MM.1S (cell line): ENCODE results near the gene CCDC40.

Experiments
- DNase-seq: peaks from one replicate; pipeline ENCODE4 v3.0.0-alpha.2; 2015
- H2AFZ ChIP-seq: fragments of 300-600 bp; sonication (generic); 2 replicates; pipeline ENCODE4 v1.6.0; 2016; ENCODE audit warnings: antibody characterized with exemption, low read length
- H3F3A ChIP-seq: fragments of 300-600 bp; sonication (generic); 2 replicates; pipeline ENCODE4 v1.6.1; 2016; ENCODE audit warnings: mild to moderate bottlenecking, antibody characterized with exemption, low read length, moderate library complexity, mixed read lengths; ENCODE audit not compliant: insufficient read depth
- H3K27ac ChIP-seq: fragments of 300-600 bp; sonication (generic); 2 replicates; pipeline ENCODE4 v1.5.1; 2016; ENCODE audit warnings: mild to moderate bottlenecking, low read length
- H3K27me3 ChIP-seq: fragments of 300-600 bp; sonication (generic); replicated peaks from 2 replicates; pipeline ENCODE4 v1.6.0; 2016; ENCODE audit warnings: low read length; ENCODE audit not compliant: insufficient read depth
- H3K36me3 ChIP-seq: fragments of 300-600 bp; sonication (generic); replicated peaks from 2 replicates; pipeline ENCODE4 v1.6.1; 2016; ENCODE audit warnings: mild to moderate bottlenecking, low read length, mixed read lengths; ENCODE audit not compliant: insufficient read depth
- H3K4me1 ChIP-seq: fragments of 300-600 bp; sonication (generic); 2 replicates; pipeline ENCODE4 v1.6.1; 2016; ENCODE audit warnings: low read length, mixed read lengths
- H3K4me2 ChIP-seq: fragments of 300-600 bp; sonication (generic); 2 replicates; pipeline ENCODE4 v1.6.0; 2016; ENCODE audit warnings: low read depth, low read length
- H3K4me3 ChIP-seq: fragments of 300-600 bp; sonication (generic); 2 replicates; pipeline ENCODE4 v1.5.1; 2016; ENCODE audit warnings: low read length, mixed read lengths
- H3K79me2 ChIP-seq: fragments of 300-600 bp; sonication (generic); 2 replicates; pipeline ENCODE4 v1.6.1; 2016; ENCODE audit warnings: mixed run types, low read length, mixed read lengths
- H3K9ac ChIP-seq: fragments of 300-600 bp; sonication (generic); 2 replicates; pipeline ENCODE4 v1.6.1; 2016; ENCODE audit warnings: low read length, mixed read lengths
- H3K9me2 ChIP-seq: fragments of 300-600 bp; sonication (generic); replicated peaks from 2 replicates; pipeline ENCODE4 v1.6.1; 2016; ENCODE audit warnings: mild to moderate bottlenecking, low read length, mixed read lengths; ENCODE audit not compliant: insufficient read depth
- H3K9me3 ChIP-seq: fragments of 300-600 bp; sonication (generic); replicated peaks from 2 replicates; pipeline ENCODE4 v1.6.1; 2016; ENCODE audit warnings: mild to moderate bottlenecking, low read length, mixed read lengths; ENCODE audit not compliant: insufficient read depth
- H4K20me1 ChIP-seq: fragments of 300-600 bp; sonication (generic); 2 replicates; pipeline ENCODE4 v1.6.1; 2016; ENCODE audit warnings: mild to moderate bottlenecking, low read length, moderate library complexity, mixed read lengths; ENCODE audit not compliant: insufficient read depth
- EZH2 ChIP-seq: fragments of 300-600 bp; sonication (generic); optimal IDR thresholded peaks from 2 replicates; pipeline ENCODE3; 2017; ENCODE audit warnings: low read depth, mild to moderate bottlenecking, antibody characterized with exemption, low read length, mixed read lengths
- EZH2phosphoT487 ChIP-seq: fragments of 300-600 bp; sonication (generic); IDR thresholded peaks from 2 replicates; pipeline ENCODE4 v1.6.1; 2018; ENCODE audit warnings: antibody characterized with exemption, low read length
- TF ChIP-seq, protein P1 (sequence below): fragments of 300-600 bp; sonication (generic); IDR thresholded peaks from 2 replicates; pipeline ENCODE4 v1.5.1; 2016; ENCODE audit warnings: antibody characterized with exemption, low read length, mixed read lengths

The CCDC40 gene

DNA sequence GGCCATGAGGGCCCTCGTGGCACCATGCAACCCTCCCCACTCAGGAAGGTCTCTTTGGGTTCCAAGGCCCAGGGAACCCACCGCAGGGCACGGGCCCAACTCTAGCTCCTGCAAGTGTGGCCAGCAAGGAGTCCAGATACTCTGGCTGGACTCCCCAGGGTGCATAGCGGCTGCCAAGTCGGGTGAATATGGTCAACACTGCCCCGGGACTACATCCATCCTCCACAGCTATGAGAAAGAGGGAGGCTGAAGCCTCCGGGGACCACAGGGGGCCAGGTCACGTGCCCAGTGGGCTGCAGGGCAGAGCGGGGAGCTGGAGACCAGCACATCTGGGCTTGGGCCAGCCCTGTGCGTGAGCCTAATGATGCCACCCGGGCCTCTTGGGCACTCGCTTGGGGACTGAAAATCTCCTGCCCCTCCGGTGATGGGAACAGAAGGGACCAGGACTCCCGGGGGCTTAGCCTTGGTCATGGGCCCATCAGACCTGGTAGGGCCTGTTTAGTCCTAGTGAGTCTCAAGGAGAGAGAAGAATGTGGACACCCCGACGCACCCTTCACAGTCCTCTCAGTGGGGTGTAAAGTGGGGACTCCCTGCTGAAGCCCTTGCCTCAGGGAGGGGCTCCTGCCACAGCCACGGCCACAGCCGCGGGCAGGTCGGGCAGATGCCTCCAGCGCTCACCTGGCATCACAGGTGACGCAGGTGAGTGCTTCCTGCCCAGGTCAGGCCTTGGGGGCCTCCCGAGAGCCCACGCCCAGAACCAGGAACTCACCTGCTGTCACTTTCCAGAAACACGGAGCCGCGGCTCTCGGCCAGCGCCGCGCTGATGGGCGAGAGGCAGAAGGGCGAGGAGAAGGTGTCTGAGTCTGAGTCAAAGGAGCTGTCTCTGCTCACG lies 26.8 kb upstream of the CCDC40 start:
- H3K79me2 ChIP-seq, result no peaks in the 10 kb centered on the region
- no peaks in the 10 kb centered on the region for H3K9me3 ChIP-seq
- H3K27me3 ChIP-seq, result peaks cover 95% of the 10 kb centered on the region
- no peaks in the 10 kb centered on the region for H3K4me1 ChIP-seq
- no peak overlapping the region for H3K4me3 ChIP-seq
- no peak overlapping the region for H3K9ac ChIP-seq
- TF ChIP-seq, protein P1, sequence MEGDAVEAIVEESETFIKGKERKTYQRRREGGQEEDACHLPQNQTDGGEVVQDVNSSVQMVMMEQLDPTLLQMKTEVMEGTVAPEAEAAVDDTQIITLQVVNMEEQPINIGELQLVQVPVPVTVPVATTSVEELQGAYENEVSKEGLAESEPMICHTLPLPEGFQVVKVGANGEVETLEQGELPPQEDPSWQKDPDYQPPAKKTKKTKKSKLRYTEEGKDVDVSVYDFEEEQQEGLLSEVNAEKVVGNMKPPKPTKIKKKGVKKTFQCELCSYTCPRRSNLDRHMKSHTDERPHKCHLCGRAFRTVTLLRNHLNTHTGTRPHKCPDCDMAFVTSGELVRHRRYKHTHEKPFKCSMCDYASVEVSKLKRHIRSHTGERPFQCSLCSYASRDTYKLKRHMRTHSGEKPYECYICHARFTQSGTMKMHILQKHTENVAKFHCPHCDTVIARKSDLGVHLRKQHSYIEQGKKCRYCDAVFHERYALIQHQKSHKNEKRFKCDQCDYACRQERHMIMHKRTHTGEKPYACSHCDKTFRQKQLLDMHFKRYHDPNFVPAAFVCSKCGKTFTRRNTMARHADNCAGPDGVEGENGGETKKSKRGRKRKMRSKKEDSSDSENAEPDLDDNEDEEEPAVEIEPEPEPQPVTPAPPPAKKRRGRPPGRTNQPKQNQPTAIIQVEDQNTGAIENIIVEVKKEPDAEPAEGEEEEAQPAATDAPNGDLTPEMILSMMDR, result no peak
- TF ChIP-seq EZH2 (no peak), EZH2phosphoT487 (no peak)
- H2AFZ ChIP-seq, result no peak overlapping the region
- no peaks in the 10 kb centered on the region for H3K36me3 ChIP-seq
- no peaks in the 10 kb centered on the region for H3K9me2 ChIP-seq
- H3K4me2 ChIP-seq, result no peak overlapping the region
- no peak for DNase-seq
- no peak overlapping the region for H3K27ac ChIP-seq
- no peaks in the 10 kb centered on the region for H3F3A ChIP-seq
- H4K20me1 ChIP-seq, result no peaks in the 10 kb centered on the region

DNA sequence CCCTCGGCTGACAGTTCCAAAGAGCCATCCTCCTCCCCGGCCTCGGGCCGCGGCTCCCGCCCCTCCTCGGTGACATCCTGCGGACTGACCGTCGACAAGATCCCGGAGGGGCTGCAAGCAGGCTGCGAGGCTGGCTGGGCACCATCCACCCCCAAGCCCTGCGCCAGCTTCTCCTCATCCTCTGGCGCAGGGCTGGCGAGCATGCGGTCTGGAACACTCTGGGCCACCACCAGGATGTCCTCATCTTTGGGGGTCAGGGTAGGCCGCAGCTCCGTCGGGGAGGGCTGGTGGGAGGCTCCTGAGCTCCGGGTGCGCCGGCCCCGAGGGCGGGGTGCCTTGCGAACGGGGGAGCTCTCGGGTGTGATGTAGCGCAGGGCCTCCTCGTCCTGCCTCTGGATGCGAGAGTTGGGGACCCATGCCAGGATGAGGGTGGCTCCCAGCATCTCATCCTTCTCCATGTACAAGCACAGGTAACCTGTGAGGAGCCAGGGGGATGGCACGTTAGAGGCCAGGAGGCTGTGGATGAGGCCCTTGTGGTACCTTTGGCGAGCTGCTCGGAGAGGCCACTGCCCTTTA lies 26.1 kb upstream of the CCDC40 start:
- no peak overlapping the region for H3K4me3 ChIP-seq
- TF ChIP-seq, protein P1, result no peak
- TF ChIP-seq EZH2phosphoT487 (no peak), EZH2 (no peak)
- H3K4me1 ChIP-seq, result no peaks in the 10 kb centered on the region
- H3K9me3 ChIP-seq, result no peaks in the 10 kb centered on the region
- H3K9me2 ChIP-seq, result no peaks in the 10 kb centered on the region
- H3F3A ChIP-seq, result no peaks in the 10 kb centered on the region
- no peaks in the 10 kb centered on the region for H3K36me3 ChIP-seq
- no peaks in the 10 kb centered on the region for H3K79me2 ChIP-seq
- H3K27ac ChIP-seq, result no peak overlapping the region
- no peaks in the 10 kb centered on the region for H4K20me1 ChIP-seq
- H3K27me3 ChIP-seq, result peaks cover 95% of the 10 kb centered on the region
- no peak overlapping the region for H2AFZ ChIP-seq
- no peak overlapping the region for H3K9ac ChIP-seq
- DNase-seq, result no peak
- H3K4me2 ChIP-seq, result no peak overlapping the region

DNA sequence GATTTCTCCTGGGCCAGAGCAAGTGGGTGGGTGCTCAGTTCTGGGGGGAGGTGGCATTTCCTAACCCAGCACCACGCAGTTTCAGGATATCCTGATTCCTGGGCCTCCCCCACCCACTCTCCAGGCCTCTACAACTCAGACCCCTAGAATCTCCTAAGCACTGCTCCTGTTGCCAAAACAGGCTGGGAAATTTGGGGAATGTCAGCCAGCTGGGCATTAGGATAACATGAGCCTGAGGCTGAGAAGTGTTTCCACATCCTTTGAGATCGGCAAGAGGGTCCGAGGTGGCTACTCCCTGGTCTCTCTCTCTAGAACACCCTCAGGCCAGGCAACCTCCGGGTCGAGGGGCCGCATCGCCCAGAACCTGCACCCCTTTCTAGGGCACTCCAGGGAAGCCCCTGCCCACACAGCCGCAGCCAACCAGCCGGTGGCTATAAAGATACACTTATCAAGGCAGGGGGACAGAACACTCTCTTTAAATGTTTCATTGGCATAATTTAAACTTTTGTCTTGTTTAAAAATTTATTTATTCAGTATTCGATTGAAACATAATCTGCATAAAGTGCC lies 24.4 kb upstream of the CCDC40 start:
- H3K9me2 ChIP-seq, result no peaks in the 10 kb centered on the region
- H3K27ac ChIP-seq, result no peak overlapping the region
- no peak overlapping the region for H2AFZ ChIP-seq
- no peak overlapping the region for H3K4me2 ChIP-seq
- no peak overlapping the region for H3K4me3 ChIP-seq
- H3K4me1 ChIP-seq, result no peaks in the 10 kb centered on the region
- H4K20me1 ChIP-seq, result no peaks in the 10 kb centered on the region
- H3K79me2 ChIP-seq, result no peaks in the 10 kb centered on the region
- H3F3A ChIP-seq, result no peaks in the 10 kb centered on the region
- no peak for DNase-seq
- no peaks in the 10 kb centered on the region for H3K9me3 ChIP-seq
- TF ChIP-seq EZH2phosphoT487 (no peak), EZH2 (no peak)
- TF ChIP-seq, protein P1, result no peak
- H3K27me3 ChIP-seq, result peaks cover 94% of the 10 kb centered on the region
- no peak overlapping the region for H3K9ac ChIP-seq
- H3K36me3 ChIP-seq, result no peaks in the 10 kb centered on the region
